Stimulated activated CD4-positive, alpha-beta T cell treated with anti-CD3 and anti-CD28 coated beads, TNF-alpha, amount 100 ng/mL, for 1 hour (primary cell): ENCODE results near the gene TSPY1.
"Not testable (repeated sequence)": the region's sequence is repeated elsewhere in the genome, so short reads cannot be mapped to it uniquely, and the experiment has no call there.

ENCODE experiments used
- DNase-seq, 3 donors: peaks; one replicate each; pipeline ENCODE4 v3.0.0-alpha.2; 2020; ENCODE audit warnings: low read depth in 3 of 3, low spot score in 1 of 3

The TSPY1 gene, protein sequence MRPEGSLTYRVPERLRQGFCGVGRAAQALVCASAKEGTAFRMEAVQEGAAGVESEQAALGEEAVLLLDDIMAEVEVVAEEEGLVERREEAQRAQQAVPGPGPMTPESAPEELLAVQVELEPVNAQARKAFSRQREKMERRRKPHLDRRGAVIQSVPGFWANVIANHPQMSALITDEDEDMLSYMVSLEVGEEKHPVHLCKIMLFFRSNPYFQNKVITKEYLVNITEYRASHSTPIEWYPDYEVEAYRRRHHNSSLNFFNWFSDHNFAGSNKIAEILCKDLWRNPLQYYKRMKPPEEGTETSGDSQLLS

DNA sequence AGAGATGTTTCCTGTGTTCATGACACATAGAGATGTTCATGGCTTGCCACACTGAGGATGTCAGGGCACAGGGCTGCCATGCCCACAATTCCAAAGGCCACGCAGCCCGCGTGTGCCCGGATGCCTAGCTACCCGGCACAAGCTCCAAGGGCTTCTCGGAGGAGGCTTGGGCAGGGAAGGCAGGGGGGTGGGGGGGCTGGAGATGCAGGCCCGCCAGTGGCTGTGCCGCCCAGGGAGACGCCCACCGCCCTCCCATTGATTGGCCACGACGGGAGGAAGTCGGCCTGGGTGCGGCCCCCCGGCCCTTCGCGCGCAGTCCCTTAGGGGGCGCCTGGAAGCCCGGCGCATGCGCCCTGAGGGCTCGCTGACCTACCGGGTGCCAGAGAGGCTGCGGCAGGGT is at the start of gene TSPY1:
TSPY1 (plus strand) TSS at position 301 of the 400 bp plus-strand sequence; CDS start at position 347, 46 bp downstream.
- DNase-seq = not testable (repeated sequence)

DNA sequence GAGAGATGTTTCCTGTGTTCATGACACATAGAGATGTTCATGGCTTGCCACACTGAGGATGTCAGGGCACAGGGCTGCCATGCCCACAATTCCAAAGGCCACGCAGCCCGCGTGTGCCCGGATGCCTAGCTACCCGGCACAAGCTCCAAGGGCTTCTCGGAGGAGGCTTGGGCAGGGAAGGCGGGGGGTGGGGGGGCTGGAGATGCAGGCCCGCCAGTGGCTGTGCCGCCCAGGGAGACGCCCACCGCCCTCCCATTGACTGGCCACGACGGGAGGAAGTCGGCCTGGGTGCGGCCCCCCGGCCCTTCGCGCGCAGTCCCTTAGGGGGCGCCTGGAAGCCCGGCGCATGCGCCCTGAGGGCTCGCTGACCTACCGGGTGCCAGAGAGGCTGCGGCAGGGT is 20.2 kb downstream of the TSPY1 start, which contains the start of gene TSPY9:
TSPY9 (plus strand) TSS at position 301 of the 400 bp plus-strand sequence; CDS start at position 347, 46 bp downstream.
- DNase-seq = not testable (repeated sequence)

DNA sequence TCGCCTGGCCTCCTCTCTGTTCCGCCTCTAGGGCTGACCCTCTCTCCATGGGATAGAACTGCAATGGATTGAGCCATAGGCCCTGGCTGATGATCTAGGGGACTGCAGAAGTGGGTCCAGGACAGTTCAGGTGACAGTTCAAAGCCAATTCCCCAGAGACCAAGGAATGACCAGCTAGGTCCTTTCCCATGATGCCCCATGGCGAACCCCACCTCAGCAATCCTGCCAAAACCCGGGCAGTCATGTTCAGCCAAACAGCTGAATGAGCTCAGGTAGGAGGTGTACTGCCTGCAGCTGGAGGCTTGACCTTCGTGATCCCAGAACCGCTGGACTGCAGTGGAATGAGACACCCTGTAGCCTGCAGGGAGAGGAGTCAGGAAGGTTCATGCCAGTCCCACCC is 37.6 kb downstream of the TSPY1 start:
- DNase-seq = not testable (repeated sequence)

DNA sequence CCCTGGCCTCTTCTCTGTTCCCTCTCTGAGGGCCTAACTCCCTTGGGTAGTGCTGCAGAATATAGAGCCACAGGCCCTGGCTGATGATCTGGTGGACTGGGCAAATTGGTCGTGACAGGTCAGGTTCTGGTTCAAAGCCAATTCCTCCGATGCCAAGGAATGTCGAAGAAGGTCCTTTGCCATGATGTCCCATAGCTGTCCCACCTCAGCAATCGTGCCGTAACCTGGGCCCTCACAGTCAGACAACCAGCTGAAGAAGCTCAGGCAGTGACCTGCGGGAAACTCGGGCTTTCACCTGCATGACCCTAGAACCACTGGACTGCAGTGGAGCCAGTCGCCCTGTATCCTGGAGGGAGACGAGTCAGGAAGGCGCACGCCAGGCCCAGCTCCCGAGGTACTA is 49.5 kb downstream of the TSPY1 start:
- DNase-seq = not testable (repeated sequence)
